Stimulated activated CD4-positive, alpha-beta T cell treated with anti-CD3 and anti-CD28 coated beads, Interleukin-15, amount 100 ng/mL, for 24 hours (primary cell): ENCODE measurements around the gene INO80.
"Not testable (repeated sequence)": the region's sequence is repeated elsewhere in the genome, so short reads cannot be mapped to it uniquely, and the experiment has no call there.

Source experiments
- DNase-seq: peaks from one replicate; pipeline ENCODE4 v3.0.0-alpha.2; 2020

The INO80 gene

GRCh38 chr15:41115161-41115651 lies 874 bp downstream of the INO80 start:
- no peak for DNase-seq

DNA sequence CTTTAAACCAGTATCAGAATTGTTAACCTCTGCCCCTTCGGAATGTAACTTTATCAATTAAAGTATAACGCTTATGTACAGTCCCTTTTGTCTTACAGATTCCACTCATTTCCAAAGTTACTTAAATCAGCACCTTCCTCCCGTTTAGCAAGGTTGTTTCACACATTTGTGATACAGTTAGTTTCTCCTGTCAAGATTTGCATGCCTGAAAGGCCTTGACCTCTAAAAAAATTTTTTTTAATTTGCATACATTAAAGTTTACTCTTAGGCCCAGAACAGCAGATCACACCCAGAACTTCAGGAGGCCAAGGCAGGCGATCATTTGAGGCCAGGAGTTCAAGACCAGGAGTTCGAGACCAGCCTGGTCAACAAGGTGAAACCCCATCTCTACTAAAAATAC lies 9.1 kb downstream of the INO80 start:
- DNase-seq, result no peak

- DNase-seq, result no peak
Measured at GRCh38 chr15:41105348-41106334, 10.4 kb downstream of the INO80 start.

GRCh38 chr15:41104234-41104633 lies 11.8 kb downstream of the INO80 start:
- DNase-seq, result no peak

DNA sequence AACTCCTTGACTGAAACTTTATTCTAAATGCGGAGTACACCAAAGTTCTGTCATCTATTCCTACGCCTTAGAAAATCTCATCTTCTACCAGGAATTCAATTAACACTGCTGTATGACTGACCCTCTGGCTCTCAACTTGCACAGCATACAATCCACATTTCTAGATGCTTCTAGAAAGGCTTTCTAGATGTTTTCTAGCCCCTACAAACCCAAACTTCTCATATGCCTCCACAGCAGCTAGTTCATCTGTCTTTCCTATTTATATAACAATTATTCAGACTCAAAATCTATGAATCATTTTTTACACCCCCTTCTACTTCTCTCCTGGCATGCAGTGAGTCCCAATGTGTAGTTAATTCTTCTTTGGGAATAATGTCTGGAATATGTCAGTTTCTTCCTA lies 13.2 kb downstream of the INO80 start:
- DNase-seq, result no peak

DNA sequence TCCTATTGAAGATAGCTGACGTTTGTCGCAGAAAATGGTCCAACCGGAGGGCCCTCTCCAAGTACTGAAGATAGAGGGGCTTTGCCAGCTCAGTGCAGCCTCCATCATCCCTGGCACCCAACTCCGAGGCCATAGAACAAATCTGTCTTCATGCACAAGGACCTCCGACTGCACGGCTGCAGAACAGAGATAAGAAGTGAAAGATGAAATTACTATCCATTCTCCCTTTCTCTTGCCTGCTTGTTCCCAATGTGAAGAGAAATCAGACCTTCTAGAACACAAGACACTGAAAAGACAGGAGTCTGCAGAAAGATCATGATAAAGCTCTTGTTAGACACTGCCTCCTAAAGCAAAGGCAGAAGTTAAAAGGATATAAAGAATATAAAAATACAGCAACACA lies 19.9 kb downstream of the INO80 start:
- DNase-seq, result no peak

GRCh38 chr15:41085029-41085428 lies 31.1 kb downstream of the INO80 start:
- DNase-seq, result no peak

- DNase-seq, result no peak
Measured at GRCh38 chr15:41080144-41080543, 35.9 kb downstream of the INO80 start.

DNA sequence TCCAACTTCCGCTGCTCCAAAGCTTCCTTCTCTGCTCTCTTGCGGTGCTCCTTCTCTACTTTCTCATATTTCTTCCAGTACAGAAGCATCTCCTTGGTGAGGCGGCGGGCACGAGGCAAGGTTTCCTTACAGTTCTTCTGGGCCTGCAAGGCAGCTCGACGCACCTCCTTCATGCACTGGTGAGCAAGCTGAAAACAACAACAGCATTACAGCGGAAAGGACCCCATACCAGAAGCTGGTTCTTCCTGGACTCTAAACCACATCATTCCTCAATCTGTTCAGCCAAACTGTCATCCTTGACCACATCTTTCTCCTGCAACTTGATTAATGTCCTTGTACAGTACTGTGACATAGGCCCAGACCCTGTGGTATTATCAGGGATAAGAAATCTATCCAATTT lies 36.4 kb downstream of the INO80 start:
- DNase-seq, result no peak

DNA sequence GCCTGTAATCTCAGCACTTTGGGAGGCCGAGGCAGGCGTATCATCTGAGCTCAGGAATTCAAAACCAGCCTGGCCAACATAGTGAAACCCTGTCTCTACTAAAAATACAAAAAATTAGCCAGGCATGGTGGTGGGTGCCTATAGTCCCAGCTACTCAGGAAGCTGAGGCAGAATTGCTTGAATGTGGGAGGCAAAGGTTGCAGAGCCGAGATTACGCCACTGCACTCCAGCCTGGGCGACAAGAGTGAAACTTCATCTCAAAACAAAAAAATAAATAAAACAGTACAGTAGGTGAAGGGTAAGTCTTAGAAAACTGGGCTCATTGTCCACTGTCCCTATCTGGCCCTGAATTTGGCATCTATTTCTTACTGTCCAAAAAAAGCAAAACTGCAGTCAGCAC lies 37.2 kb downstream of the INO80 start:
- not testable (repeated sequence) for DNase-seq

GRCh38 chr15:41078125-41078524 lies 38.0 kb downstream of the INO80 start:
- DNase-seq, result no peak

DNA sequence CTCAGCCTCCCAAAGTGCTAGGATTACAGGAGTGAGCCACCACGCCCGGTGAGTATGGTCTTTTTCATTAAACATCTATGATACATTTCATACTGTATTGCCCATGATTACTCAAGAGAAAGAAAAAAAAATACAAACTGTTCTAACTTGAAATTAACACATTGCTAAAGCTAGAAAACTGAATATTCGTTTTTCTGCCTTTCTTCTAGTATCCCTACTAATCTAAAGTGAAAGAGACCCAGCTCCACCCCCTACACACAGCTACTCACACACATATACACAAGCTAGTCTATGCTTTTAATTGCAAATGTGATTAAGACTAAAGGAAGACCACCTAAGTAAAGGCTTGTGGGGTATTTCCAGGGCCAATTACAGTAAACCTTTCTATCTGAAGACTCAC lies 43.1 kb downstream of the INO80 start:
- no peak for DNase-seq

- no peak for DNase-seq
Measured at GRCh38 chr15:41072013-41072412, 44.1 kb downstream of the INO80 start.

DNA sequence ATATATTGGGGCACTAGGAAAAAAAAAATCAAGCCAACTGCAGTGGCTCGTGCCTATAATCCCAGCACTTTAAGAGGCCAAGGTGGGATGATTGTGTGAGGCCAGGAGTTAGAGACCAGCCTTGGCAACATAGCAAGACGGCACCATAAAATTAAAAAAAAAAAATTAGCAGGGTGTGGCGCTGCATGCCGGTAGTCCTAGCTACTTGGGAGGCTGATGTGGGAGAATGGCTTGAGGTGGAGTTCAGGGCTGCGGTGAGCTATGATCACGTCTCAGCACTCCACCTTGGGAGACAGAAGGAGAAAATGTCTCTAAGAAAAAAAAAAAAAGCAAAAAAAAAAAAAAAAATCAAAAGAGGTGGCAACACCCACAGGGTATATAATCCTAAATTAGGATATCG lies 49.6 kb downstream of the INO80 start:
- DNase-seq, result no peak

GRCh38 chr15:41061667-41062066 lies 54.4 kb downstream of the INO80 start:
- DNase-seq, result no peak

DNA sequence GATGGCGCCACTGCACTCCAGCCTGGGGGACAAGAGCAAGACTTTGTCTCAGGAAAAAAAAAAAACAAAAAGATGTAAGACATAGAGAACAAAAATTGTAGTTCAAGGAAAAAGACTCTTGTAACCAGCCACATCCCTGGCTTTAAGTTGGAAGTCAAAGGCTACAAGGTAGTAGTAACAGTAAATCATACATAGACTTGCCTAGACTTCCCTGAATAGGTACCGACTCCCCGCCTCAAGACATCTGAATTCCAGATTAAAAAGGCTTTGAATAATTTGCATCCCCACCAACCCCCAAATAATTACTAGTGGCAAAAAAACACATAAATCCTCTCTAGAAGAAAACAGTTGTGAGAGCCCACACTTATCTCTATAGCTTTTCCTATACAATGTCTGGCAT lies 55.6 kb downstream of the INO80 start:
- no peak for DNase-seq

GRCh38 chr15:41056810-41057209 lies 59.3 kb downstream of the INO80 start:
- no peak for DNase-seq

GRCh38 chr15:41055706-41056105 lies 60.4 kb downstream of the INO80 start:
- DNase-seq, result no peak

DNA sequence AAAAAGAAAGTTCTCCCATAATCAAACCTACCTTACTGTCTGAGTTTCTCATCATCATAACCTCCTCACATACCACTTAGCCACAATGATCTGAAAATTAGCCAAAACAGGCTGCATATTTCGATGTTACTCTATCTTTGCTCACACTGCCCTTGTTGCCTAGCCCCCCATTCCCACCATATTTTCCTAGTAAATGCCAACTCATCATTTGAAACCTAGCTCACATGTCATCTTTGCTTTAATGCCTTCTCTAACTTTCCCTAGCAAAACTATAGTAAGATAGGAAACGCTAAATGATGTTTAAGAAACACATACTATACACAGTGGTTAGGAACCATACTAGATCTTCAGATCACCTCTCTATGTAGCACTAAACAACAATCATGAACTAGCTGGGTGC lies 64.9 kb downstream of the INO80 start:
- no peak for DNase-seq

- DNase-seq, result no peak
Measured at GRCh38 chr15:41048852-41049251, 67.2 kb downstream of the INO80 start.

- no peak for DNase-seq
Measured at GRCh38 chr15:41048397-41048796, 67.7 kb downstream of the INO80 start.

DNA sequence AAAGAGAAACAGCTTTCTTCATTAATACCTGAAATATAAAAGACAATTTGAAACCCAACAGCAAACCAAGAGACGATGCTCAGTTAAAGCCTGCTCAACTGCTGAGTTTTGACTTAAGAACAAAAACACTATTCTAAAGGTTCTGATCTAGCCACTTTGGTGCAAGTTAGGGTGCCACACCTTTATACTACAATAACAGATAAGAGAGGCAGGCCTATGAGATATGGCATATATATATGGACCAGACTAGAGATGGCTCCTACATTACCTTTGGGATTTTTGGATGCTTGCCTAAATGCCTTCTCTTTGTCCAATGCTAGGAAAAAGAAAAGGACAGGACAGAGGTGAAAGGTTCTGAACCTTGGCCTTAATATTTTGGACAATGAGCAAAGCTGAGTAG lies 68.6 kb downstream of the INO80 start:
- no peak for DNase-seq

GRCh38 chr15:41043276-41043951 lies 72.7 kb downstream of the INO80 start:
- no peak for DNase-seq

GRCh38 chr15:41042851-41043250 lies 73.2 kb downstream of the INO80 start:
- no peak for DNase-seq
